A673 (cell line): ENCODE data around the gene PDGFRB. TPM values are rescaled to one million over a fixed set of nuclear protein-coding genes. Genes with fewer than 3 reads are reported as not detected.

ENCODE experiments used
- BruUV-seq: library from RNA; stranded (reverse); fragments of 400-500 nt; replicated peaks from 2 replicates; lab custom pipeline; 2021; lab: Mats Ljungman, UMichigan
- CTCF ChIA-PET: fragments of 300-600 bp; sonication (Branson Sonifier 250); formaldehyde crosslinking; loops from one replicate; lab custom pipeline; 2022; ENCODE audit warnings: antibody characterized with exemption; lab: Charles Lee
- POLR2A ChIA-PET: fragments of 300-600 bp; sonication (Branson Sonifier 250); formaldehyde crosslinking; loops from one replicate; lab custom pipeline; 2022; ENCODE audit warnings: antibody characterized with exemption; ENCODE audit not compliant: low non-redundant PET; lab: Charles Lee
- DNase-seq: peaks from one replicate; pipeline ENCODE4 v3.0.0-alpha.2; 2015; ENCODE audit warnings: low spot score
- H3K27ac ChIP-seq: fragments of 200-600 bp; sonication (generic); 2 replicates; pipeline ENCODE4 v1.5.1; 2016; ENCODE audit warnings: mixed run types, low read depth, mild to moderate bottlenecking, mixed read lengths, antibody characterized with exemption, low read length; ENCODE audit not compliant: poor library complexity, severe bottlenecking
- H3K27me3 ChIP-seq: fragments of 200-600 bp; sonication (generic); replicated peaks from 2 replicates; pipeline ENCODE4 v1.6.1; 2017; ENCODE audit warnings: mixed run types, low read depth, mild to moderate bottlenecking, mixed read lengths, antibody characterized with exemption, low read length; ENCODE audit not compliant: insufficient read depth, poor library complexity
- H3K36me3 ChIP-seq: fragments of 200-600 bp; sonication (generic); 2 replicates; pipeline ENCODE4 v1.6.1; 2016; ENCODE audit warnings: mixed run types, mild to moderate bottlenecking, mixed read lengths, antibody characterized with exemption, low read length; ENCODE audit not compliant: insufficient read depth, poor library complexity, severe bottlenecking
- H3K4me1 ChIP-seq: fragments of 200-600 bp; sonication (generic); 2 replicates; pipeline ENCODE4 v1.6.1; 2017; ENCODE audit warnings: mixed run types, mild to moderate bottlenecking, mixed read lengths, antibody characterized with exemption, low read length; ENCODE audit not compliant: insufficient read depth, poor library complexity, severe bottlenecking
- H3K4me3 ChIP-seq: fragments of 200-600 bp; sonication (generic); 2 replicates; pipeline ENCODE4 v1.5.1; 2016; ENCODE audit warnings: low read depth, mixed run types, mild to moderate bottlenecking, mixed read lengths, low read length; ENCODE audit not compliant: poor library complexity, severe bottlenecking
- H3K9me3 ChIP-seq: fragments of 200-600 bp; sonication (generic); 2 replicates; pipeline ENCODE4 v1.6.1; 2016; ENCODE audit warnings: mixed run types, low read depth, mild to moderate bottlenecking, mixed read lengths, antibody characterized with exemption, low read length; ENCODE audit not compliant: poor library complexity, severe bottlenecking
- EZH2 ChIP-seq: fragments of 200-600 bp; sonication (generic); IDR thresholded peaks from 2 replicates; pipeline ENCODE4 v1.6.1; 2017; ENCODE audit warnings: borderline replicate concordance, low read depth, mild to moderate bottlenecking, mixed read lengths, antibody characterized with exemption, low read length; ENCODE audit not compliant: poor library complexity, severe bottlenecking
- intact Hi-C: fragments of 100-400 bp; cut with micrococcal nuclease; formaldehyde crosslinking; loops from one replicate; pipeline ENCODE4 v1.10.0; 2022; ENCODE audit not compliant: unreplicated experiment
- total RNA-seq: library from RNA; stranded (reverse); gene quantifications from 2 replicates; pipeline ENCODE4 v1.2.3, GENCODE V29; 2021
- TF ChIP-seq, protein P1 (sequence below): fragments of 300-800, 200-600 bp; sonication (generic); conservative IDR thresholded peaks from 2 replicates; pipeline ENCODE4 v1.5.1; 2017; ENCODE audit warnings: low read depth, mild to moderate bottlenecking, antibody characterized with exemption, low read length, moderate library complexity, mixed read lengths

Gene PDGFRB
- total RNA-seq, 1 experiment from 2014 or later = 25.9 TPM

DNA sequence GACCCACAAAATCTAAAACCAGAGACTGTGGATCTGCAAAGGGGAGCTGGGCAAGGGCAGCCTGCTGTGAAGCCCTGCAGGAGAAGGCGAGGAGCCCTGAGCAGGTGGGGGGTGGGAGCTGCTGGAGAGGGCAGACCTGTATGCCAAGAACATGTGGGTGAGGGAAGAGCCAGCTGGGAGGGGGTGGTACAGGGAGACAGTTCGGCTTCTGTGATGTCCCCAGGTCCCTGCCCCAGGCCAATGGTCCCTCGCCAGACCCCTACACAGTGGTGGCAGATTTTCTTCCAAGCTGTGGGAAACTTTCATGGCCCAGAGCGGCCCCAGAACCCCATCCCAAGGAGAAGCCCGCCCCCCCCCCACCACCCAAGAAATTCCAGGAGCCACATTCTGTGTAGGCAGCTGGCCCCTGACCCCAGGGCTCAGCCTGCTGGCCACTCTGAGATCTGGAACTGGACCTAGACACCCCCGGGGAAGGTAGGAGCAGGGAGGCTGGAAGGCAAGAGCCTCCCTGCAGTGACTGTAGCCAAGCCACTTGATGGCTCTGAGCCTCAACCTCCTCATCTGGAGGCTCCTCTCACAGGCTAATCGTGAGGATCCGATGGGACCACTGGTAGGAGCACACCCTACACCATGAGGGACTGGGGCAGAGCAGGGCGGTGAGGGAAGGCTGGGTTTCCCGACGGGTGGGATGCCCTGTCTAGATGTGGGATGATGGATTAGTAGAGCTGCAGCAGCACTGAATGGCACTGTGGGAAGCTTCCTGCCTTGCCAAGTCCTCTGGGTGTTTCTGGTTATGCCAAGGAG, 46.7 kb downstream of the PDGFRB start:
- Histone ChIP-seq H3K36me3 (no peaks in the 10 kb centered on the region), H3K4me1 (peaks cover 11% of the 10 kb centered on the region), H3K27me3 (no peaks in the 10 kb centered on the region), H3K9me3 (no peaks in the 10 kb centered on the region), H3K4me3 (no peak overlapping the region), H3K27ac (no peak overlapping the region)
- intact Hi-C loops = no loop called here
- DNase-seq = peak; percentile 76
- TF ChIP-seq, protein P1, sequence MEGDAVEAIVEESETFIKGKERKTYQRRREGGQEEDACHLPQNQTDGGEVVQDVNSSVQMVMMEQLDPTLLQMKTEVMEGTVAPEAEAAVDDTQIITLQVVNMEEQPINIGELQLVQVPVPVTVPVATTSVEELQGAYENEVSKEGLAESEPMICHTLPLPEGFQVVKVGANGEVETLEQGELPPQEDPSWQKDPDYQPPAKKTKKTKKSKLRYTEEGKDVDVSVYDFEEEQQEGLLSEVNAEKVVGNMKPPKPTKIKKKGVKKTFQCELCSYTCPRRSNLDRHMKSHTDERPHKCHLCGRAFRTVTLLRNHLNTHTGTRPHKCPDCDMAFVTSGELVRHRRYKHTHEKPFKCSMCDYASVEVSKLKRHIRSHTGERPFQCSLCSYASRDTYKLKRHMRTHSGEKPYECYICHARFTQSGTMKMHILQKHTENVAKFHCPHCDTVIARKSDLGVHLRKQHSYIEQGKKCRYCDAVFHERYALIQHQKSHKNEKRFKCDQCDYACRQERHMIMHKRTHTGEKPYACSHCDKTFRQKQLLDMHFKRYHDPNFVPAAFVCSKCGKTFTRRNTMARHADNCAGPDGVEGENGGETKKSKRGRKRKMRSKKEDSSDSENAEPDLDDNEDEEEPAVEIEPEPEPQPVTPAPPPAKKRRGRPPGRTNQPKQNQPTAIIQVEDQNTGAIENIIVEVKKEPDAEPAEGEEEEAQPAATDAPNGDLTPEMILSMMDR = no peak
- TF ChIP-seq EZH2 = no peak
- POLR2A ChIA-PET = no interaction called here
- BruUV-seq = no TSS peak
- CTCF ChIA-PET = interaction anchor here (0.9 kb wide), 1 partner anchor 147 kb away, joined by 4 read pairs; no protein-coding TSS in a partner anchor

DNA sequence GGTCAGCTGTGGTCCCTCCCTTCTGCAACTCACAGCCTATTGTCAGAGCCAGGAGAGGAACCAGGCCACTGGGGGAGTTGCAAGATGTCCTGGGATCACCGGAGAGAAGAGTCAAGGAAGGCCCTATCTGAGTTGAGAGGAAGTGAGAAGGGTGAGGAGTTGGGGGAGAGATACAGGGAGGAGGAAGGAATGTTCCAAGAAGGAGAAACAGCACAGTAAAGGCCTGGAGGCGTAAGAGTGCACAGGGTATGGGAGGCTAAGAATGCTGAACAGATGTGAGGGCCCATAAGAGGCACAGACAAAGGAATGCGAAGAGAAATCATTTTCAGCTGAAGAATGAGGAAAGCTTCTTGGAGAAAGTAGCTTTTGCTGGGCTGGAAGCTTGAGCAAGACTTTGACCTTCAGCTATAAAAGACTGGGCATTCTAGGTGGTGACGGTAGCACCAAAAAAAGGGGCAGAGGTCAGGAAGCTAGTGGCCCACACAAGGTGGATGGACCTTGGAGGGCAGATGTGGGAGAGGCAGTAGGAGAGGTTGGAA, 47.7 kb downstream of the PDGFRB start:
- TF ChIP-seq, protein P1 = no peak
- TF ChIP-seq EZH2 = no peak
- intact Hi-C loops = no loop called here
- no peaks in the 10 kb centered on the region for H3K27me3 ChIP-seq
- H3K27ac ChIP-seq = no peak overlapping the region
- no peaks in the 10 kb centered on the region for H3K9me3 ChIP-seq
- no peaks in the 10 kb centered on the region for H3K36me3 ChIP-seq
- H3K4me1 ChIP-seq = peaks cover 11% of the 10 kb centered on the region
- no peak overlapping the region for H3K4me3 ChIP-seq
- DNase-seq = no peak
- ChIA-PET CTCF (no interaction called here), POLR2A (no interaction called here)
- no TSS peak for BruUV-seq

DNA sequence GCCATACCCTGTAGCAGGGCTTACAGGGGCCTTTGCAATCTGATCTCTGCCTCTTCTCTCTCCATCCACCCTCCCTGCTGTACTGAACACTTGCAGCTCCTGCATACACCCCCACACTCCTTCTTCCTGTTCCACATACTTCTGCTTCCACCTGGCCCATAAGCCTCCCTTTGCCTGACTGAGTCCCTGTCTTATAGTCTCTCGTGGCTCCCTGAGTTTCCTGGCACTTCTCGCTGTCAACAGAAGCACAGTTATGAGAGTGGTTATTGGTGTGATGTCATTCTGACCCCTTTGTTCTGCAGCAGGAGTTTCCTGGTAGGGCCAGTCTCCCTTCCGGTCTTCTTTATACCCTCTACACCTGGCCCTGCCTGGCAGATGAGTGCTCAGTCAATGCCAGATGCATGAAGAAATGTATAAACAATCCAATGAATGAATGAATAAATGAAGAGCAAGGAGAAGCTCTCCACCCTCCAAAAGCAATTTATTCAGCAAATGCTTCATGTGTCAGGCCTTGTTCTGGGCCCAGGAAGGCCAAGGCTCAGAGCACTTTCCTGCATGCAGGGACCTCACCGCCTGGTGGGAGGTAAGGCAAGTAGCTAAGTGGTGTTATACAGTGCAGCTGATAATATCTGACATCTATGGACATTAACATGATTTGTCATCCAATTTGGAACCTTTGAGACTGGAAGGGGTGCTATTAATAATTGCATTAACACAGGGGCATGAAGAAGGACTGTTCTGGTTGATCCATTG, 48.8 kb downstream of the PDGFRB start:
- DNase-seq = no peak
- no peak overlapping the region for H3K4me3 ChIP-seq
- no peak for TF ChIP-seq EZH2
- TF ChIP-seq, protein P1 = no peak
- no peak overlapping the region for H3K27ac ChIP-seq
- H3K27me3 ChIP-seq = no peaks in the 10 kb centered on the region
- no peaks in the 10 kb centered on the region for H3K9me3 ChIP-seq
- BruUV-seq = no TSS peak
- CTCF ChIA-PET = no interaction called here
- intact Hi-C loops = no loop called here
- H3K4me1 ChIP-seq = peaks cover 7% of the 10 kb centered on the region
- H3K36me3 ChIP-seq = no peaks in the 10 kb centered on the region
- POLR2A ChIA-PET = no interaction called here
